WTC11 (cell line): ENCODE measurements around the gene SEZ6L2. TPM values are rescaled to one million over a fixed set of nuclear protein-coding genes. Genes with fewer than 3 reads are reported as not detected.

Experiments used
- ATAC-seq: fragments of 200-7000 bp; cut with Tn5 transposase; 2 replicates; pipeline ENCODE4 v1.10.0; 2021; ENCODE audit warnings: mild to moderate bottlenecking, moderate library complexity
- Bru-seq: library from RNA; stranded (reverse); fragments of 400-500 nt; gene quantifications from one replicate; lab custom pipeline; 2021; lab: Mats Ljungman, UMichigan
- CTCF ChIA-PET: fragments of 300-600 bp; sonication (Branson Sonifier 250); formaldehyde crosslinking; loops from one replicate; lab custom pipeline; 2021; ENCODE audit warnings: antibody characterized with exemption; lab: Charles Lee
- POLR2A ChIA-PET: fragments of 350-600 bp; sonication (Branson Sonifier 250); formaldehyde crosslinking; loops from one replicate; lab custom pipeline; 2021; ENCODE audit warnings: antibody characterized with exemption; lab: Charles Lee
- DNase-seq: peaks from one replicate; pipeline ENCODE4 v3.0.0; 2021; ENCODE audit warnings: low spot score
- H3K27ac Mint-ChIP-seq: 2 replicates; pipeline ENCODE4 v1.8.0; 2021; ENCODE audit warnings: mixed read lengths
- H3K27me3 Mint-ChIP-seq: 2 replicates; pipeline ENCODE4 v1.8.0; 2021; ENCODE audit warnings: low read depth, mild to moderate bottlenecking, moderate library complexity, mixed read lengths
- H3K36me3 Mint-ChIP-seq: 2 replicates; pipeline ENCODE4 v1.8.0; 2021; ENCODE audit warnings: mixed read lengths
- H3K4me1 Mint-ChIP-seq: 2 replicates; pipeline ENCODE4 v1.8.0; 2022; ENCODE audit warnings: mixed read lengths
- H3K4me3 Mint-ChIP-seq: 2 replicates; pipeline ENCODE4 v1.8.0; 2021; ENCODE audit warnings: mild to moderate bottlenecking, moderate library complexity, mixed read lengths
- H3K9me3 Mint-ChIP-seq: 2 replicates; pipeline ENCODE4 v1.8.0; 2021; ENCODE audit warnings: mixed read lengths
- CREM ChIP-seq: sonication (generic); formaldehyde crosslinking; IDR thresholded peaks from 2 replicates; pipeline ENCODE4 v1.8.1; 2022; ENCODE audit warnings: mild to moderate bottlenecking, missing genetic modification reagents, moderate library complexity
- FOXK1 ChIP-seq: sonication (generic); formaldehyde crosslinking; IDR thresholded peaks from 2 replicates; pipeline ENCODE4 v1.8.0; 2022; ENCODE audit warnings: mild to moderate bottlenecking, moderate library complexity, missing genetic modification reagents
- FOXP1 ChIP-seq: sonication (generic); formaldehyde crosslinking; IDR thresholded peaks from 2 replicates; pipeline ENCODE4 v1.8.0; 2022; ENCODE audit warnings: missing genetic modification reagents, mild to moderate bottlenecking, moderate library complexity, borderline replicate concordance
- JUN ChIP-seq: sonication (generic); formaldehyde crosslinking; IDR thresholded peaks from 2 replicates; pipeline ENCODE4 v1.8.0; 2023; ENCODE audit warnings: mild to moderate bottlenecking, missing genetic modification reagents
- PRDM15 ChIP-seq: sonication (generic); formaldehyde crosslinking; IDR thresholded peaks from 2 replicates; pipeline ENCODE4 v1.8.0; 2022; ENCODE audit warnings: missing genetic modification reagents
- USF1 ChIP-seq: sonication (generic); formaldehyde crosslinking; IDR thresholded peaks from 2 replicates; pipeline ENCODE4 v1.8.0; 2022; ENCODE audit warnings: mild to moderate bottlenecking, missing genetic modification reagents
- ZBTB43 ChIP-seq: sonication (generic); formaldehyde crosslinking; IDR thresholded peaks from 2 replicates; pipeline ENCODE4 v1.8.1; 2023; ENCODE audit warnings: mild to moderate bottlenecking, missing genetic modification reagents
- ZNF121 ChIP-seq: sonication (generic); formaldehyde crosslinking; IDR thresholded peaks from 2 replicates; pipeline ENCODE4 v1.8.0; 2023; ENCODE audit warnings: missing genetic modification reagents
- ZNF232 ChIP-seq: sonication (generic); formaldehyde crosslinking; IDR thresholded peaks from 2 replicates; pipeline ENCODE4 v1.8.0; 2022; ENCODE audit warnings: mild to moderate bottlenecking, missing genetic modification reagents
- ZNF263 ChIP-seq: sonication (generic); formaldehyde crosslinking; IDR thresholded peaks from 2 replicates; pipeline ENCODE4 v1.8.1; 2022; ENCODE audit warnings: low read depth, mild to moderate bottlenecking, moderate library complexity, missing genetic modification reagents
- long read RNA-seq, 3 experiments: library from RNA in 1 of 3; library from capped mRNA in 1 of 3; library from polyadenylated mRNA in 1 of 3; unstranded in 2 of 3; stranded (forward) in 1 of 3; transcript quantifications; one replicate each; pipeline ENCODE4 v2.0.0, GENCODE V29; 2021
- total RNA-seq: library from RNA; stranded (reverse); gene quantifications from 3 replicates; pipeline ENCODE4 v1.2.3, GENCODE V29; 2021
- TF ChIP-seq, protein P1 (sequence below): sonication (generic); formaldehyde crosslinking; IDR thresholded peaks from 2 replicates; pipeline ENCODE4 v1.8.1; 2022; ENCODE audit warnings: low read depth, mild to moderate bottlenecking, moderate library complexity, missing genetic modification reagents, borderline replicate concordance
- TF ChIP-seq, protein P2 (sequence below): sonication (generic); formaldehyde crosslinking; IDR thresholded peaks from 2 replicates; pipeline ENCODE4 v1.8.1; 2023; ENCODE audit warnings: mild to moderate bottlenecking, missing genetic modification reagents, moderate library complexity
- TF ChIP-seq, protein P3 (sequence below): fragments of 250-450 bp; sonication (Bioruptor Pico); IDR thresholded peaks from 2 replicates; pipeline ENCODE4 v1.9.0; 2021; ENCODE audit warnings: mild to moderate bottlenecking

The SEZ6L2 gene
- 58.2 to 68.5 TPM (median 64.2 TPM) in 3 replicates for total RNA-seq
- percentile 47 among the genes with signal in this experiment for Bru-seq, nascent RNA
- long read RNA-seq, experiment 1, transcript SEZ6L2-201 (17 exons, 3,801 nt) = minor isoform, 19 of 186 reads
- long read RNA-seq, experiment 1, transcript SEZ6L2-203 (18 exons, 3,173 nt) = minor isoform, 5 of 186 reads
- long read RNA-seq, experiment 1, transcript SEZ6L2-209 (18 exons, 3,555 nt) = major isoform, 65 of 186 reads
- long read RNA-seq, experiment 1, transcript SEZ6L2-202 (16 exons, 3,015 nt) = minor isoform, 8 of 186 reads
- long read RNA-seq, experiment 1, partial matches to known transcripts = 57 of 186 reads
- long read RNA-seq, experiment 1, other reads (novel, unspliced or antisense) = 31 of 186 reads
- long read RNA-seq, experiment 2, transcript SEZ6L2-202 (16 exons, 3,015 nt) = minor isoform, 6 of 162 reads
- long read RNA-seq, experiment 2, transcript SEZ6L2-209 (18 exons, 3,555 nt) = major isoform, 23 of 162 reads
- long read RNA-seq, experiment 2, transcript SEZ6L2-201 (17 exons, 3,801 nt) = minor isoform, 8 of 162 reads
- long read RNA-seq, experiment 2, partial matches to known transcripts = 82 of 162 reads
- long read RNA-seq, experiment 2, other reads (novel, unspliced or antisense) = 43 of 162 reads
- long read RNA-seq, experiment 3, partial matches to known transcripts = 31 of 35 reads
- long read RNA-seq, experiment 3, other reads (novel, unspliced or antisense) = 3 of 35 reads

GRCh38 chr16:29899516-29900101 is at the start of gene SEZ6L2:
Gene SEZ6L2 (minus strand): TSS chr16:29899550. CDS start chr16:29899019, 531 bp downstream.
- Mint-ChIP-seq H3K9me3 (no peaks in the 10 kb centered on the region), H3K4me3 (peak within 1 kb of the TSS; percentile 98), H3K27me3 (no peaks in the 10 kb centered on the region), H3K4me1 (peaks cover 33% of the 10 kb centered on the region), H3K27ac (peak within 1 kb of the TSS; percentile 91), H3K36me3 (peaks cover 8% of the 10 kb centered on the region; the same call in 1 of the 2 replicates)
- ATAC-seq (peak; percentile 76), DNase-seq (peak; percentile 90)
- POLR2A ChIA-PET = interaction anchor here (0.5 to 3.6 kb wide), 10 partner anchors 22 to 176 kb away, joined by 3 to 14 read pairs (median 4); partner anchors contain the start of genes CDIPT, HIRIP3, KCTD13 and TAOK2
- peak; percentile 67; the same call in 1 of the 2 replicates for TF ChIP-seq ZNF263 (CRISPR knock-in tag)
- TF ChIP-seq JUN (CRISPR knock-in tag) = peak; percentile 74; the same call in 1 of the 2 replicates
- TF ChIP-seq ZBTB43 (CRISPR knock-in tag) = 0 out of 2 replicates have a peak, but pooled peaks have one; percentile 42
- TF ChIP-seq, protein P1, sequence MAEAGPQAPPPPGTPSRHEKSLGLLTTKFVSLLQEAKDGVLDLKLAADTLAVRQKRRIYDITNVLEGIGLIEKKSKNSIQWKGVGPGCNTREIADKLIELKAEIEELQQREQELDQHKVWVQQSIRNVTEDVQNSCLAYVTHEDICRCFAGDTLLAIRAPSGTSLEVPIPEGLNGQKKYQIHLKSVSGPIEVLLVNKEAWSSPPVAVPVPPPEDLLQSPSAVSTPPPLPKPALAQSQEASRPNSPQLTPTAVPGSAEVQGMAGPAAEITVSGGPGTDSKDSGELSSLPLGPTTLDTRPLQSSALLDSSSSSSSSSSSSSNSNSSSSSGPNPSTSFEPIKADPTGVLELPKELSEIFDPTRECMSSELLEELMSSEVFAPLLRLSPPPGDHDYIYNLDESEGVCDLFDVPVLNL = 0 out of 2 replicates have a peak, but pooled peaks have one; percentile 62
- TF ChIP-seq, protein P2, sequence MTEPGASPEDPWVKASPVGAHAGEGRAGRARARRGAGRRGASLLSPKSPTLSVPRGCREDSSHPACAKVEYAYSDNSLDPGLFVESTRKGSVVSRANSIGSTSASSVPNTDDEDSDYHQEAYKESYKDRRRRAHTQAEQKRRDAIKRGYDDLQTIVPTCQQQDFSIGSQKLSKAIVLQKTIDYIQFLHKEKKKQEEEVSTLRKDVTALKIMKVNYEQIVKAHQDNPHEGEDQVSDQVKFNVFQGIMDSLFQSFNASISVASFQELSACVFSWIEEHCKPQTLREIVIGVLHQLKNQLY (CRISPR knock-in tag) = no peak
- no peak for TF ChIP-seq PRDM15 (CRISPR knock-in tag)
- TF ChIP-seq ZNF121 (CRISPR knock-in tag) = peak; percentile 89
- 0 out of 2 replicates have a peak, but pooled peaks have one; percentile 44 for TF ChIP-seq CREM
- TF ChIP-seq, protein P3, sequence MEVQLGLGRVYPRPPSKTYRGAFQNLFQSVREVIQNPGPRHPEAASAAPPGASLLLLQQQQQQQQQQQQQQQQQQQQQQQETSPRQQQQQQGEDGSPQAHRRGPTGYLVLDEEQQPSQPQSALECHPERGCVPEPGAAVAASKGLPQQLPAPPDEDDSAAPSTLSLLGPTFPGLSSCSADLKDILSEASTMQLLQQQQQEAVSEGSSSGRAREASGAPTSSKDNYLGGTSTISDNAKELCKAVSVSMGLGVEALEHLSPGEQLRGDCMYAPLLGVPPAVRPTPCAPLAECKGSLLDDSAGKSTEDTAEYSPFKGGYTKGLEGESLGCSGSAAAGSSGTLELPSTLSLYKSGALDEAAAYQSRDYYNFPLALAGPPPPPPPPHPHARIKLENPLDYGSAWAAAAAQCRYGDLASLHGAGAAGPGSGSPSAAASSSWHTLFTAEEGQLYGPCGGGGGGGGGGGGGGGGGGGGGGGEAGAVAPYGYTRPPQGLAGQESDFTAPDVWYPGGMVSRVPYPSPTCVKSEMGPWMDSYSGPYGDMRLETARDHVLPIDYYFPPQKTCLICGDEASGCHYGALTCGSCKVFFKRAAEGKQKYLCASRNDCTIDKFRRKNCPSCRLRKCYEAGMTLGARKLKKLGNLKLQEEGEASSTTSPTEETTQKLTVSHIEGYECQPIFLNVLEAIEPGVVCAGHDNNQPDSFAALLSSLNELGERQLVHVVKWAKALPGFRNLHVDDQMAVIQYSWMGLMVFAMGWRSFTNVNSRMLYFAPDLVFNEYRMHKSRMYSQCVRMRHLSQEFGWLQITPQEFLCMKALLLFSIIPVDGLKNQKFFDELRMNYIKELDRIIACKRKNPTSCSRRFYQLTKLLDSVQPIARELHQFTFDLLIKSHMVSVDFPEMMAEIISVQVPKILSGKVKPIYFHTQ (CRISPR knock-in tag) = no peak
- peak; percentile 19; the same call in 1 of the 2 replicates for TF ChIP-seq USF1 (CRISPR knock-in tag)
- TF ChIP-seq FOXP1 (CRISPR knock-in tag) = peak; percentile 81; the same call in 1 of the 2 replicates
- peak; percentile 91; the same call in 1 of the 2 replicates for TF ChIP-seq ZNF232 (CRISPR knock-in tag)
- peak; percentile 67; the same call in 1 of the 2 replicates for TF ChIP-seq FOXK1 (CRISPR knock-in tag)
- CTCF ChIA-PET = interaction anchor here (0.5 to 4.8 kb wide), 39 partner anchors 8 to 925 kb away, joined by 3 to 42 read pairs (median 5); partner anchors contain the start of genes ALDOA, CDIPT, KCTD13 and KIF22
